Measurements from ENCODE around the gene E2F6.

- TF ChIP-seq EZH2 (IDR thresholded peaks at IDR 0.05; ENCODE audit: insufficient read depth, poor library complexity, severe bottlenecking) (no peak), EZH2phosphoT487 (IDR thresholded peaks at IDR 0.05; ENCODE audit: insufficient read depth, low read depth) (no peak)
Observed at GRCh38 chr2:11422491-11422865, 43.5 kb downstream of the E2F6 start.
